ENCODE data around the gene MBTD1. TPM values are rescaled to one million over a fixed set of nuclear protein-coding genes. Genes with fewer than 3 reads are reported as not detected.

Gene MBTD1
- total and polyA plus RNA-seq, 2 of the 8 experiments (the other 6 are each of a cell fraction or from before 2014, with no cell fraction given), result 20.3 to 51.4 TPM

DNA sequence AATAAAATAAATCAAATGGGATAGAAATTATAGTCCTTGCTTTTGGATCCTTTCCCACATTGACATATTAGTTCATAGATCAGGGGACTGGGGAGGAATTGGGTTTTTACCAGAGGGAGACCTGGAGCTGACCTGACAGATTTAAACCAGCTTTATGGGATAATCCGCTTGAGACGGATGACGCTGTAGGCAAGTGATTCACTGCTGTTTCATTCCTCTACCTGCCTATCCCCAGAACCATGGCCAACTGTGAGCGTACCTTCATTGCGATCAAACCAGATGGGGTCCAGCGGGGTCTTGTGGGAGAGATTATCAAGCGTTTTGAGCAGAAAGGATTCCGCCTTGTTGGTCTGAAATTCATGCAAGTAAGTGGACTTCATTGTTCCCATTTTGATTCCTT is 104.4 kb downstream of the MBTD1 start:
- H3K9ac ChIP-seq (replicated peaks in 1 of 4; ENCODE audit: extremely low read depth in 1 of 4, low read depth in 3 of 4, low read length in 3 of 4), result no peak overlapping the region; a peak in 1 of 7 replicates
- TF ChIP-seq EGR1 (IDR thresholded peaks at IDR 0.05; ENCODE audit: borderline replicate concordance, low read depth, low read length) (no peak), KDM1A (IDR thresholded peaks at IDR 0.05; ENCODE audit: borderline replicate concordance, low read length) (no peak), EZH2 (IDR thresholded peaks at IDR 0.05; ENCODE audit: low read depth, low read length, severe bottlenecking) (no peak), TAF1 (IDR thresholded peaks at IDR 0.05; ENCODE audit: low read depth, low read length) (no peak), ZNF274 (IDR thresholded peaks at IDR 0.05; ENCODE audit: borderline replicate concordance, extremely low read depth, low read length) (no peak), NANOG (IDR thresholded peaks at IDR 0.05; ENCODE audit: insufficient read depth, low read depth, low read length, poor library complexity, severe bottlenecking) (no peak), SUZ12 (IDR thresholded peaks at IDR 0.05; ENCODE audit: low read length) (no peak), POU5F1 (IDR thresholded peaks at IDR 0.05; ENCODE audit: low read depth, low read length) (no peak), SP2 (IDR thresholded peaks at IDR 0.05; ENCODE audit: low read length) (no peak)
- TF ChIP-seq, protein P1, sequence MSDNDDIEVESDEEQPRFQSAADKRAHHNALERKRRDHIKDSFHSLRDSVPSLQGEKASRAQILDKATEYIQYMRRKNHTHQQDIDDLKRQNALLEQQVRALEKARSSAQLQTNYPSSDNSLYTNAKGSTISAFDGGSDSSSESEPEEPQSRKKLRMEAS (IDR thresholded peaks at IDR 0.05), result no peak
- TF ChIP-seq, protein P2, sequence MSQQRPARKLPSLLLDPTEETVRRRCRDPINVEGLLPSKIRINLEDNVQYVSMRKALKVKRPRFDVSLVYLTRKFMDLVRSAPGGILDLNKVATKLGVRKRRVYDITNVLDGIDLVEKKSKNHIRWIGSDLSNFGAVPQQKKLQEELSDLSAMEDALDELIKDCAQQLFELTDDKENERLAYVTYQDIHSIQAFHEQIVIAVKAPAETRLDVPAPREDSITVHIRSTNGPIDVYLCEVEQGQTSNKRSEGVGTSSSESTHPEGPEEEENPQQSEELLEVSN (IDR thresholded peaks at IDR 0.05), result no peak

More for the DNA sequence above, 104.4 kb downstream of the MBTD1 start:
- ChIA-PET POLR2A (ENCODE audit: partially characterized antibody) (interaction anchor here (1.0 to 6.1 kb wide), 8 partner anchors 9 to 155 kb away, joined by 3 to 82 read pairs (median 5); partner anchors contain the start of genes NME2 and SPAG9), CTCF (ENCODE audit: partially characterized antibody) (interaction anchor here (1.2 to 1.3 kb wide), 3 partner anchors 10 to 155 kb away, joined by 3 to 8 read pairs (median 4); no protein-coding TSS in a partner anchor)
- no peak overlapping the region for H4K5ac ChIP-seq (ENCODE audit: insufficient read length, low read depth, low read length)
- H3K36me3 ChIP-seq (ENCODE audit: control insufficient read depth in 2 of 4, insufficient read depth in 4 of 4, low read length in 3 of 4), result peaks cover 18 to 34% (median 24%) of the 10 kb centered on the region in 4 experiments
- peaks cover 14% of the 10 kb centered on the region for H3K79me1 ChIP-seq (ENCODE audit: low read depth, low read length)
- no peak overlapping the region for H3K23ac ChIP-seq (ENCODE audit: insufficient read length)
- peaks cover 10 to 52% of the 10 kb centered on the region in 2 experiments for H3K79me2 ChIP-seq (ENCODE audit: control insufficient read depth in 1 of 2, insufficient read depth in 2 of 2, low read length in 2 of 2)
- peaks cover 0 to 6% of the 10 kb centered on the region in 2 experiments for H4K20me1 ChIP-seq (replicated peaks in 1 of 2; ENCODE audit: control insufficient read depth in 1 of 2, insufficient read depth in 2 of 2, low read length in 2 of 2)
- FAIRE-seq (no peak), DNase-seq (ENCODE audit: low read depth in 1 of 2, low spot score in 2 of 2) (no peak)
- no peak overlapping the region for H3K27ac ChIP-seq (ENCODE audit: low read depth, low read length)
- no peak overlapping the region for H3K18ac ChIP-seq (ENCODE audit: extremely low read depth, low read length)
- H2BK15ac ChIP-seq (ENCODE audit: low read length), result no peak overlapping the region
- H2BK5ac ChIP-seq (ENCODE audit: low read depth, low read length), result no peak overlapping the region
- H2AFZ ChIP-seq (ENCODE audit: low read length), result no peak overlapping the region
- no peak overlapping the region for H2BK12ac ChIP-seq (ENCODE audit: low read depth, low read length)
- H3K4ac ChIP-seq (replicated peaks; ENCODE audit: insufficient read length, low read depth, low read length), result no peak overlapping the region
- no peak overlapping the region for H4K8ac ChIP-seq (ENCODE audit: extremely low read depth, insufficient read depth, low read length)
- no peaks in the 10 kb centered on the region for H3K27me3 ChIP-seq (replicated peaks in 1 of 4; ENCODE audit: control insufficient read depth in 3 of 4, extremely low read depth in 1 of 4, insufficient read depth in 3 of 4, low read length in 3 of 4)
- H3K4me1 ChIP-seq (replicated peaks in 1 of 4; ENCODE audit: control insufficient read depth in 3 of 4, insufficient read depth in 4 of 4, low read length in 3 of 4), result peaks cover 0 to 2% (median 0%) of the 10 kb centered on the region in 4 experiments; a peak in 3 of 7 replicates
- H3K56ac ChIP-seq (replicated peaks; ENCODE audit: insufficient read length, low read depth, low read length), result no peak overlapping the region
- no peak overlapping the region for H2AK5ac ChIP-seq (ENCODE audit: low read depth, low read length)
- H2BK120ac ChIP-seq (replicated peaks; ENCODE audit: low read depth, low read length), result no peak overlapping the region
- peaks cover 5% of the 10 kb centered on the region for H3K23me2 ChIP-seq (ENCODE audit: low read depth, low read length)
- H2BK20ac ChIP-seq (ENCODE audit: low read length), result no peak overlapping the region
- no peak overlapping the region for H4K91ac ChIP-seq (replicated peaks; ENCODE audit: insufficient read length, low read length)
- peak overlapping the region in 1 of 4 experiments; percentile 14; a peak in 1 of 8 replicates for H3K4me3 ChIP-seq (ENCODE audit: extremely low read depth in 1 of 4, insufficient read depth in 2 of 4, low read depth in 3 of 4, low read length in 4 of 4)
- no peaks in the 10 kb centered on the region for H3K9me3 ChIP-seq (ENCODE audit: insufficient read depth in 2 of 2, low read depth in 1 of 2, low read length in 1 of 2)
- 97% methylated on average over 8 of the region's 8 CpGs; no CpG with 5 or more reads in 1 of the 2 experiments for WGBS, 2 experiments (ENCODE audit: extremely low coverage in 1 of 2, insufficient coverage in 1 of 2, insufficient read length in 1 of 2, insufficient replicate concordance in 2 of 2, low coverage in 1 of 2, low lambda C conversion rate in 2 of 2, missing lambda C conversion rate in 1 of 2)
- no peak overlapping the region for H3K14ac ChIP-seq (ENCODE audit: insufficient read length)
- H3K4me2 ChIP-seq (ENCODE audit: insufficient read depth in 1 of 2, low read depth in 2 of 2, low read length in 2 of 2), result no peak overlapping the region; a peak in 1 of 4 replicates
